ENCODE measurements around the gene KRTAP5-5. TPM values are rescaled to one million over a fixed set of nuclear protein-coding genes. Genes with fewer than 3 reads are reported as not detected.
A peak's percentile ranks its signal among the peaks of the same experiment; 100 is the strongest.
"Not testable (repeated sequence)": the region's sequence is repeated elsewhere in the genome, so short reads cannot be mapped to it uniquely, and the experiment has no call there.

KRTAP5-5 gene
- total RNA-seq, 2 experiments from 2014 or later = not detected

DNA sequence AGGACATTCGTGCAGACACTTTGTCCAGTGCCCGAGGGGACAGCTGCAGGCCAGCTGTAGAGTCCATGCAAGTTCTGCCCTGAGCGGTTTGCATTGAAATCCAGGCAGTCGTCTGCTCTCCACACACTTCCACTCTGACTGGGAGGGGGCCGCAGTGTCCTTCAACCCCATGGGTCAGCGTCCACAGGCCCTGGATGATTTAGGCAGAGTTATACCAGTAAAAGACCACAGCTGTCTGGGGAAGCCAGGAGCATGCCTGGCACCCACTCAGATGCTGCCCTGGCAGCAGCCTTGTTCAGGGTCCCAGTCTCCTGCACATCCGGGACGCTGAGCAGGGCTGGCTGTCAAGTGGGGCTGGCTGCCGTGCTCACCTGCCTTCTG is 26.5 kb downstream of the KRTAP5-5 start:
- no peaks in the 10 kb centered on the region for H3K9me3 Mint-ChIP-seq (ENCODE audit: low read depth)
- H3K27ac Mint-ChIP-seq = no peak overlapping the region
- peaks cover 42% of the 10 kb centered on the region for H3K27me3 Mint-ChIP-seq
- no peaks in the 10 kb centered on the region for H3K36me3 Mint-ChIP-seq
- no peak overlapping the region for H3K4me3 Mint-ChIP-seq
- no peak for DNase-seq
- CTCF ChIA-PET = interaction anchor here (0.9 kb wide), 1 partner anchor 38 kb away, joined by 5 read pairs; no protein-coding TSS in a partner anchor
- H3K4me1 Mint-ChIP-seq = peaks cover 2% of the 10 kb centered on the region
- ATAC-seq = no peak

DNA sequence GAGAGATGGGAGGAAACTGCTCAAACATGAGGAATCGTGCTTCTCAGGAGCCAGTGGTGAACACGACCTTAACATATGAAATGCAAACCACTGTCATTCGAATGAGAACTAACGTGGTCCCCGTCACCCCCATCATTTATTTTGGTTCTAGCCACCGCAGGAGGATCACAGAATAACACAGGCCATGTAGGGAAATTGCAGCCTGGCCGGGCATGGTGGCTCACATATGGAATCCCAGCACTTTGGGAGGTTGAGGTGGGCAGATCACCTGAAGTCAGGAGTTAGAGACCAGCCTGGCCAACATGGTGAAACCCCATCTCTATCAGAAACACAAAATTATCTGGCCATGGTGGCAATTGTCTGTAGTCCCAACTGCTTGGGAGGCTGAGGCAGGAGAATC is 27.1 kb downstream of the KRTAP5-5 start:
- CTCF ChIA-PET = interaction anchor here (0.9 kb wide), 1 partner anchor 37 kb away, joined by 5 read pairs; no protein-coding TSS in a partner anchor
- no peak overlapping the region for H3K4me3 Mint-ChIP-seq
- H3K27ac Mint-ChIP-seq = no peak overlapping the region
- no peak for ATAC-seq
- no peaks in the 10 kb centered on the region for H3K36me3 Mint-ChIP-seq
- no peaks in the 10 kb centered on the region for H3K9me3 Mint-ChIP-seq (ENCODE audit: low read depth)
- DNase-seq = no peak
- peaks cover 40% of the 10 kb centered on the region for H3K27me3 Mint-ChIP-seq
- H3K4me1 Mint-ChIP-seq = peaks cover 2% of the 10 kb centered on the region

DNA sequence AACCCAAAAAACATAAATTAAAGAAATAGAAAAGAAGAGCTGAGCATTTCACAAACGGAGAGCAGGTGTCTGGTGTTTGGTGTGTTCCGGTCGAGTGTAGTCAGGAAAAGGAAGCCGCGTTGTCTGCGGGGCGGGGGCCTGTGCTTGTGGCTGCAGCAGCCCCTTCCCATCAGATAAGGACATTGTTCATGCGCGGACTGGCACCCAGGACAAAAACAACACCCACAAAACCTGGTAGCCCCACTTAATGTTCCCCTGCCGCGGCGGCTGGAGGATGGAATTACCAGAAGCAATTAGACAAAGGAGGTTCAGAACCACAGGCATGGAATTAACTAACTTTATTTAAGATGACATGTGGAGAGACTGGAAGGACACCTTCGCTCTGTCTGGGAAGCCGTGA is 29.9 kb downstream of the KRTAP5-5 start:
- Mint-ChIP-seq H3K9me3 (ENCODE audit: low read depth) (no peaks in the 10 kb centered on the region), H3K27ac (no peak overlapping the region), H3K36me3 (no peaks in the 10 kb centered on the region), H3K4me1 (peaks cover 2% of the 10 kb centered on the region), H3K27me3 (peaks cover 44% of the 10 kb centered on the region), H3K4me3 (no peak overlapping the region)
- DNase-seq (no peak), ATAC-seq (no peak)
- CTCF ChIA-PET = no interaction called here

DNA sequence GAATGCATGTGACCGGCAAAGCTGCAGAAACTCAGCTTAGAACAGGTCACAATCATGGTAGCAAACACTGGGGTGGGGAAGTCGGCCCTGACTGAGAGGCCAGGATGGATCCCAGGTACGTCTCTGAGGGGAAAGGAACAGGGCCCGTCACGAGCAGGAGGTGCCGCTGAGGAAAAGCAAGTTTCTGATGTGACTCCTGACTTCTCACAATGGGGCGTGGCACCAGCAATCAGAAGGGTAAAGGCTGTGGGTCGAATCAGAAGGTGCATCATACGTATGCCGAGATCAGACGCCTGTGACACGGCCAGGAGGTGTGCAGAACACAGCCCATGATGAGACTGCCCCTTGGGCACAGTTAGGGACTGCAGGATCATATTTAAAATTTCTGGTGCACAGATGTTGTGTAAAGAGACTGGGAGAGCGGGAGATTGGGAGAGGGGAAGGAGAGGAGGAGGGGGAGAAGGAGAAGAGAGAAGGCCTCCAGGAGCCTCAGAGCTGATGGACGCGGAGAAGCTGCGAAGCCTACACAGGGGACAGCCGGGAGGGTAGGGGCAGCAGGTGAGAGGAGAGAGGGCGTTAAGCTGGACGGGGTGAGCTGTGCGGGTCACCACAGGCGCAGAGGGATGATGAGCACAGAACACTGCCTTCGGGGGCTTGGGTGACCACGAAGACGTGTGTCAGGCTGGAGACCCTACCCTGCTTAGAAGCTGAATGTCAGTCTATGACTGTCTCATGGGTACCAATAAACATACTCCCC is 30.7 kb downstream of the KRTAP5-5 start:
- no peak overlapping the region for H3K4me3 Mint-ChIP-seq
- CTCF ChIA-PET = no interaction called here
- DNase-seq (no peak), ATAC-seq (no peak)
- peaks cover 2% of the 10 kb centered on the region for H3K4me1 Mint-ChIP-seq
- peaks cover 44% of the 10 kb centered on the region for H3K27me3 Mint-ChIP-seq
- no peak overlapping the region for H3K27ac Mint-ChIP-seq
- no peaks in the 10 kb centered on the region for H3K36me3 Mint-ChIP-seq
- no peaks in the 10 kb centered on the region for H3K9me3 Mint-ChIP-seq (ENCODE audit: low read depth)

DNA sequence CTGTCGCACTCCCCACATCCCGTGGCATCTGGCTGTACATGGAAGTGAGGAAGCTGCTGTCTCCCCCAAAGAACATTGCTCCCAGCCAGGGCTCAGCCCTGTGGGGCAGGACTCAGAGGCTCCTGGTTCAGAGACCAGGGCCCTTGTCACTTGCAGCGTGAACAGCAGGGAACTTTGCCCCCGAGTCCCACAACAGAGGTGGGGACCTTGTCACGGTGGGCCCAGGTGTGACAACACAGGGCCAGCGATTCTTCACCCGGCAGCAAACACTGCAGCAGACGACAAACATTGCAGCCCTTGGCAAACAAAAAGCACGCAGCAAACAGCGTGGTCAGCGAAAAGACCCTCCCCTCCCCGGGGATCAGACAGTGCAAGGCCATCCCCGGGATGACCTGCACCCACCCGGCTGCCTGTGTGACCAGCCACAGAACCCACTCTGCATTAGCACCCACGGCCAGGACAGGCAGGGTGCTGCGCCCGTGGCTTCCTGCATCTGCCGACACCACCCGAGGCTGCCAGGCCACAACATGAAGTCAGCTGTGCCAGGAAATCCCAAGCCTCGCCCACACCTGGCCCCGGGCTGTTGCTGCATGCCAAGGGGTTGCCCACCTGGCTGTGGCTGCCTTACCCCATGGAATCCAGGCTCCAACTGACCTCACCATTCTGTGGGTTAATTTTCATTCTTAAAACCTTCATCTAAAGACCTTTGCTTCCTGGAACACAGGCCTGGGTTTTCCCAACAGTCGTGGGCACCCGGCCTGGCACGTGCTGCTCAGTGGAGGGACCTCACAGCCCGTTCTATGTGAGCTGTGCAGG is 32.1 kb downstream of the KRTAP5-5 start:
- not testable (repeated sequence) for ATAC-seq

DNA sequence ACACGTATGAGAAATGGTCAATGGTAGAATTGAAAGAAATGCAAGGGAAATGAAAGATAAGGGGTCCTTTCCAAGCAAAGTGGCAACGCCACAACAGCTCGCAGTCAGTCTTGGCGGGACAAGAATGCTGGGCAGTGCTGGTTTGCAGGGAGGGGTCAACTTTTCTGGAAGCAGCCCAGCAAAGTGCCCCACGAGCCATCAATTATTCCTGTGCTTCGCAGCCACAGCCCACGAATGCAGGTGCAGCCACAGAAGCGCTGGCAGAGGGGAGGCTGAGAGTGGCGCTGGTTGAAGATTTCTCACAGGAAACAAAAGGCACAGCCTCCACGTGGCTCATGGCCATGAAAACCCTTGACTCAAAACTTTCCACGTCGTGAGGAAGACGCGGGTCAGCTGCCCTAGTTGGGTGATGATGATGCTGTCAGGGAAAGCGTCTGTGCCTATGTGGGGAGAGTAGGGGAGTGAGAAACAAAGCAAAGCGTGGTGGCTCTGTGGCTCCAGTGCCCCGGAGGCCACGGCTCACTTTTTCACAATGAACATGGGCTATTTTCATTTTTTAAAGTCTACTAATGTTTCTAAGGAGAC is 33.2 kb downstream of the KRTAP5-5 start:
- H3K4me3 Mint-ChIP-seq; H3K27ac Mint-ChIP-seq; CTCF ChIA-PET; H3K9me3 Mint-ChIP-seq (ENCODE audit: low read depth); H3K4me1 Mint-ChIP-seq; H3K36me3 Mint-ChIP-seq; DNase-seq; ATAC-seq: not testable (repeated sequence)
- H3K27me3 Mint-ChIP-seq = peaks cover 37% of the 10 kb centered on the region

More for the DNA sequence above, 32.1 kb downstream of the KRTAP5-5 start:
- H3K27me3 Mint-ChIP-seq = peaks cover 40% of the 10 kb centered on the region
- H3K27ac Mint-ChIP-seq; DNase-seq; H3K9me3 Mint-ChIP-seq (ENCODE audit: low read depth); H3K4me1 Mint-ChIP-seq; H3K36me3 Mint-ChIP-seq; H3K4me3 Mint-ChIP-seq; CTCF ChIA-PET: not testable (repeated sequence)

DNA sequence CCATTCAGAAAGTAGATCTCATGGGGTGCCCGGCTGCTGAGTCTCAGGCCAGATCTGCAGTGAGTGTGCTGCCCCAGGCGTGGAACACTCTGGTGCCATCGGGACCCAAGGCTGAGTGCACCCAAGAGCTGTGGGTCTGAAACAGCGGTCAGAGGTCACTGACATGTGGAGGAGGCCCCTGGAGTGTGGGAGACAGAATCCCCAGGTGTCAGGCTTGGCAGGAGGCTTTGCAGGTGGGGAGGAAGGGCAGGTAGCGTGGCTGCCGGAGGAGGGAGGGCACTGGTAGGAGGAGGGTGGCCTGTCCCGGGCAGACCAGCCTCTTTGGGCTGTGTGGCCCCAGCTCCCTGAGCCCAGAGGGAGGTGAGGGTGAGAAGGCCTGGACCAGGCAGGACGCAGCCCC is 35.7 kb downstream of the KRTAP5-5 start:
- H3K27me3 Mint-ChIP-seq = peaks cover 36% of the 10 kb centered on the region
- CTCF ChIA-PET = no interaction called here
- ATAC-seq = no peak

DNA sequence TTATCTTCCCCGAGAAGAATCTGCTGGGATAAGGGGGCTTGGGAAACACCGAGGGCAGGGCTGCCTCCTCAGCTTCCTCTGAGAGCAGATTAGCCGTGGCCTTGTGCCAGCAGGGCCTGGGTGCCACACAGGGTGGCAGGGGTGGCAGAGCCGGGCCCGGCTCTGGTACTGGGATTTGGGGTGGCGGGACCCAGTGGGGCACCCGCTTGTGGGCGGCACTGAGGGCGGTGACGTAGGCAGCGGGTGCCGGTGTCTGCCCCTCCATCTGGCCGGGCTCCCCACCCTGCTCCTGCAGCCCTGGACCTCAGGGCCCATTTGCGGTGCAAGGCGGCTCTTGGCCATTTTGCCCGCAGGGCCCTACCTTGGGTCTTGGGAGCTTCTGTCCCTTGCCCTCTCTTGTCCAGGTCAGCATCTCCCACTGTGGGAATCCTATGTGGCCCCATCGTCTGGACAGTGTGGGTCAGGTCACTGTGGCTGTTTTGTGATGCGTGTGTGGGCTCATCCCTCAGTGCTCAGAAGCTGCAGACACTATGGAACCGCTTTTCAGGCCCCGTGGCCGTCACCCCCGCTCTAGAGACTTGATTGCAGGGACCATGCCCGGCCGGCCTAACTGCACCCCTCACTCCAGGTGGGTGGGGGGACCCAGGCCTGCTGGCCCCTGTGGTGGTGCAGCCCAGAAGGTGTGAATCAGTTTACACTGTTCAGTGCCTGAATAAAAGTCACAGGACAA is 37.7 kb downstream of the KRTAP5-5 start:
- Mint-ChIP-seq H3K4me3 (no peak overlapping the region), H3K4me1 (no peaks in the 10 kb centered on the region), H3K36me3 (no peaks in the 10 kb centered on the region), H3K27ac (no peak overlapping the region), H3K9me3 (ENCODE audit: low read depth) (no peaks in the 10 kb centered on the region), H3K27me3 (peaks cover 35% of the 10 kb centered on the region)
- CTCF ChIA-PET = no interaction called here
- DNase-seq = no peak
- ATAC-seq = no peak

More for the DNA sequence above, 35.7 kb downstream of the KRTAP5-5 start:
- DNase-seq = no peak
- no peak overlapping the region for H3K27ac Mint-ChIP-seq
- H3K4me1 Mint-ChIP-seq = no peaks in the 10 kb centered on the region
- H3K36me3 Mint-ChIP-seq = no peaks in the 10 kb centered on the region
- H3K4me3 Mint-ChIP-seq = no peak overlapping the region
- H3K9me3 Mint-ChIP-seq (ENCODE audit: low read depth) = no peaks in the 10 kb centered on the region

DNA sequence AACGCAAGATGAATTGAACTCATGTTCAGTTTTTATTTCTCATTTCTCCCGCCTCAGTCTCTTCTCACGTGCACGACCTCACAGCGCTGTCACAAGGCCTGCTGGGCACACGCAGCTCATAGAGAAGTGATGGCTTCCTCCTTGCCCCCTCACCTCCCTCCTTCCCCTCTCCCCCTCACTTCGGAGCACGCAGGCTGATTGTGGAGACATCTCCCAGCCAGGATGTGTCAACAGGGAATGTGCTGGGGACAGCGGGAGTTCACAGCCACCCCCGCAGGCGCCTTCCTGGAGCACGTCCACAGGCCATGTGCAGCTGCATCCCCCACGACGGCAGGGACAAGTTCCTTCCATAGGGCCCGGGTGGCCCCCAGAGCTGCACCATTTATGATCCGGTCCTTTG is 38.3 kb downstream of the KRTAP5-5 start:
- Mint-ChIP-seq H3K36me3 (no peaks in the 10 kb centered on the region), H3K27ac (no peak overlapping the region), H3K9me3 (ENCODE audit: low read depth) (no peaks in the 10 kb centered on the region), H3K4me3 (no peak overlapping the region), H3K27me3 (peaks cover 36% of the 10 kb centered on the region), H3K4me1 (no peaks in the 10 kb centered on the region)
- CTCF ChIA-PET = no interaction called here
- DNase-seq = no peak
- ATAC-seq = no peak

DNA sequence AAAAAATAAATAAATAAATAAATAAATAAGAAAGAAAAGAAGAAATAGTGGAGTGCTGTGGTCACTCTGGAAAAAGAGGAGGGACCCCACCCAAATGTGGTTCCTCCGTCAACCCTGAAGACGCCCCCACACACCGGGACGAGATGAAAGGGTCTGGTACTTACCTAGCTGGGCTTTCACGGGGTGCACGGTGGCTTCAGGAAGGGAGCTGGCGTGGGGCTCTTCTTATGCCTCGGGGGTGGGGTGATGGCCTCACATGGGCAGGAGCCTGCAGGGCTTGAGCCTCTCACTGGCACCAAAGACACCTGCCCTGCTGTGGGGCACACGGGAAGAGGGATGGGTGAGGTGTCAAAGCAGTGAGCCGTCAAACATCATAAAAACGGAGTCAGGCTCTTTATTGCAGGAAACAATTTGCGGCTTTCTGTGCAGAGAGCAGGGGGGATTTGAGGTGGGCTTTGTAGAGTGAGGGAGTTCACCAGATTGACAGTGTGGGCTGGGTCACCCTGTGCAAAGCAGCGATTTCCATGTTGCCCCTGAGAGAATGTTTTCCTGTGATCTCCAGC is 39.4 kb downstream of the KRTAP5-5 start:
- peaks cover 44% of the 10 kb centered on the region for H3K27me3 Mint-ChIP-seq
- H3K27ac Mint-ChIP-seq = no peak overlapping the region
- ATAC-seq = no peak
- CTCF ChIA-PET = no interaction called here
- no peaks in the 10 kb centered on the region for H3K9me3 Mint-ChIP-seq (ENCODE audit: low read depth)
- H3K36me3 Mint-ChIP-seq = no peaks in the 10 kb centered on the region
- no peaks in the 10 kb centered on the region for H3K4me1 Mint-ChIP-seq
- no peak overlapping the region for H3K4me3 Mint-ChIP-seq
- no peak for DNase-seq

DNA sequence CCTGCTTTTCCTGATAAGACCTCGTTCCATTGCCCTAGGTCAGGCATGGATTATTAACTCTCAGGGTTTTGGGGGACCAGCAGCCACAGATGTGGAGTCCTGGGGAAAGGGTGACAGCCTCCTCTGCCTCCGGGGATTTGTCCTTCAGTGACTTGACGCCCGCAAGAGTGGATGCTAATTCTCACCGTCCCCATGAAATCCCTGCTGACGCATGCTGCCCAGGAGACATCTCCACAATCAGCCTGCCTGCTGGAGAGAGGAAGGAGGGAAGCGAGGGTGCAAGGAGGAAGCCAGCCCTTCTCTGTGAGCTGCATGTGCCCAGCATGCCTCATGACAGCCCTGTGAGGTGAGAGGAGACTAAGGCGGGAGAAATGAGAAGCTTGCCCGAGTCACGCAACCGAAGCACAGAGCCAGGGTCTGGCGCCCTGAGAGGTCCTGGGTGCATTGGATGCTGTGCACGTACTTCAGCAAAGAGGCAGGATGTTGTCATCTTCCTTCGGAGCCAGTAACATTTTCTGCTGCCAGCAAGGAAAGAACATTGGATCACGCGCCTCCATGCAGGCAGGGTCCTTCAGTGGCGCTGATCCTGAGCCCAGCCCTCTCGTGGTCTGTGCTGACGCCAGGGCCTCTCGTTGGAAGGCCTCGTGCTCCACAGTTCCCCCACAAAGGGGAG is 40.1 kb downstream of the KRTAP5-5 start:
- Mint-ChIP-seq H3K27me3 (peaks cover 51% of the 10 kb centered on the region), H3K4me3 (no peak overlapping the region), H3K36me3 (no peaks in the 10 kb centered on the region), H3K4me1 (no peaks in the 10 kb centered on the region), H3K27ac (no peak overlapping the region), H3K9me3 (ENCODE audit: low read depth) (no peaks in the 10 kb centered on the region)
- DNase-seq = no peak
- CTCF ChIA-PET = no interaction called here
- ATAC-seq = no peak

DNA sequence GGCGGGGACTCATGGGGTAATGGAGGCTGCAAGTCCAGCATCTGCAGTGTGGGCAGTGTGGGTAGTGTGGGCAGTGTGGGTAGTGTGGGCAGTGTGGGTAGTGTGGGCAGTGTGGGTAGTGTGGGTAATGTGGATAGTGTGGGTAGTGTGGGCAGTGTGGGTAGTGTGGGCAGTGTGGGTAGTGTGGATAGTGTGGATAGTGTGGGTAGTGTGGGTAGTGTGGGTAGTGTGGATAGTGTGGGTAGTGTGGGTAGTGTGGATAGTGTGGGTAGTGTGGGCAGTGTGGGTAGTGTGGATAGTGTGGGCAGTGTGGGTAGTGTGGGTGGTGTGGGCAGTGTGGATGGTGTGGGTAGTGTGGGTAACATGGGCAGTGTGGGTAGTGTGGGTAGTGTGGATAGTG is 40.9 kb downstream of the KRTAP5-5 start:
- CTCF ChIA-PET; H3K36me3 Mint-ChIP-seq; ATAC-seq; H3K4me3 Mint-ChIP-seq; H3K9me3 Mint-ChIP-seq (ENCODE audit: low read depth); H3K4me1 Mint-ChIP-seq: not testable (repeated sequence)
- Mint-ChIP-seq H3K27ac (peak overlapping the region; percentile 15), H3K27me3 (peaks cover 57% of the 10 kb centered on the region)
- DNase-seq = peak; percentile 37
